ENCODE results near the gene MSL3. TPM values are rescaled to one million over a fixed set of nuclear protein-coding genes. Genes with fewer than 3 reads are reported as not detected.

MSL3 gene
- total RNA-seq, 1 donor from 2014 or later, result 14.5 TPM

DNA sequence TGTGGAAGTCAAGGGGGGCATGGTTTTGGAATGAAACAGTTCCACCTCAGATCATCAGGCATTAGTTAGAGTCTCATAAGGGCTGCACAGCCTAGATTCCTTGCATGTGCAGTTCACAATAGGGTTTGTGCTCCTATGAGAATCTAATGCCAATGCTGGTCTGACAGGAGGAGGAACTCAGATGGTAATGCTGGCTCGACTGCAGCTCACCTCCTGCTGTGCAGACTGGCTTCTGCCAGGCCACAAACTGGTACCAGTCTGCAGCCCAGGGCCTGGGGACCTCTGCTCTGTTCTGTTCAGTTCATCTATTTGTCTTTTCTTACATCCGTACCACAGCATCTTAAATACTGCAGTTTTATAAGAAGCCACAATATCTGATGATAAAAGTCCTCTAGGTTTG is 12.2 kb upstream of the MSL3 start:
- no peak for FAIRE-seq

DNA sequence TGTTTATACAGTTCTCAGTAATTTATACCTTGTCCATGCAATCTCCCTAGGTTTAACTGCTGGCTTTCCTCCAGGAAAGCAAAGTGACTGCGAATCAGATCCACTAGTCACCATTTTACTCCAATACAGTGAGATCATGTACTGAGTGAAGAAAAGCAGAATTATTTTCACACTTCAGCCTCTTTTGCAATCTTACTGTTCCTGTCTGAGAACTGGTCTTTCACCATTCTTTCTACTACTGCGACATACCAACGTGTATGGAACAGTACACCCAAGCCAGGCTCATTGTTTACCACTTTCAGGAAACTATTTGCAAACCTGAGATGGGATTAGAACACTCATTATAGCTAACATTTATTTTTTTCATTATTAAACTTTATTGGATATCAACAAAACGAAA is 8.0 kb upstream of the MSL3 start:
- FAIRE-seq (no peak), DNase-seq (ENCODE audit: low read depth) (peak; percentile 65)
- TF ChIP-seq, protein P1, sequence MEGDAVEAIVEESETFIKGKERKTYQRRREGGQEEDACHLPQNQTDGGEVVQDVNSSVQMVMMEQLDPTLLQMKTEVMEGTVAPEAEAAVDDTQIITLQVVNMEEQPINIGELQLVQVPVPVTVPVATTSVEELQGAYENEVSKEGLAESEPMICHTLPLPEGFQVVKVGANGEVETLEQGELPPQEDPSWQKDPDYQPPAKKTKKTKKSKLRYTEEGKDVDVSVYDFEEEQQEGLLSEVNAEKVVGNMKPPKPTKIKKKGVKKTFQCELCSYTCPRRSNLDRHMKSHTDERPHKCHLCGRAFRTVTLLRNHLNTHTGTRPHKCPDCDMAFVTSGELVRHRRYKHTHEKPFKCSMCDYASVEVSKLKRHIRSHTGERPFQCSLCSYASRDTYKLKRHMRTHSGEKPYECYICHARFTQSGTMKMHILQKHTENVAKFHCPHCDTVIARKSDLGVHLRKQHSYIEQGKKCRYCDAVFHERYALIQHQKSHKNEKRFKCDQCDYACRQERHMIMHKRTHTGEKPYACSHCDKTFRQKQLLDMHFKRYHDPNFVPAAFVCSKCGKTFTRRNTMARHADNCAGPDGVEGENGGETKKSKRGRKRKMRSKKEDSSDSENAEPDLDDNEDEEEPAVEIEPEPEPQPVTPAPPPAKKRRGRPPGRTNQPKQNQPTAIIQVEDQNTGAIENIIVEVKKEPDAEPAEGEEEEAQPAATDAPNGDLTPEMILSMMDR (IDR thresholded peaks at IDR 0.05; ENCODE audit: insufficient read depth, low read length, severe bottlenecking), result no peak
- no peaks in the 10 kb centered on the region for H3K36me3 ChIP-seq (ENCODE audit: control insufficient read depth, insufficient read depth, low read length)
- no peak overlapping the region for H3K4me3 ChIP-seq (ENCODE audit: low read depth, low read length)
- H3K27me3 ChIP-seq (ENCODE audit: control insufficient read depth, insufficient read depth, low read length), result peaks cover 2% of the 10 kb centered on the region

More for the DNA sequence above, 12.2 kb upstream of the MSL3 start:
- Histone ChIP-seq H3K27me3 (ENCODE audit: control insufficient read depth, insufficient read depth, low read length) (peaks cover 2% of the 10 kb centered on the region), H3K36me3 (ENCODE audit: control insufficient read depth, insufficient read depth, low read length) (no peaks in the 10 kb centered on the region), H3K4me3 (ENCODE audit: low read depth, low read length) (no peak overlapping the region)
- DNase-seq (ENCODE audit: low read depth), result no peak
- TF ChIP-seq, protein P1 (IDR thresholded peaks at IDR 0.05; ENCODE audit: insufficient read depth, low read length, severe bottlenecking), result no peak

DNA sequence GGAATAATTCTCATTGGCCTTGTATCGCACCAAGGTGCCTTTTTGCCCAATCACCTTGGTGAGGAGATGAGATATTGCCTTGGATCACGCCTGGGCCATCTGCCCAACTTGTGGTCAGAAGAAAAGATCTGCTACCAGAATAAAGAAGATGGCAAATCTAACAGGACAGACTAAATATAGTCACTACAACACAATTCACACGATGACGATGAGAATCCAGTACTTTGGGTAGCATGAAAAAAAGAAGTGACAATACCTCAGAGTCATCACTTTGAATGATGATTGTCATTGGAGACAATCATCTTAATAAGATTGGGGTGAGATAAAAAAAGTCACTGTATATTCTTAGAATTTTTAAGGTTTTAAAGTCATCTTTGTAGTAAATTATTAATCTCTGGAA is 7.3 kb upstream of the MSL3 start:
- FAIRE-seq, result no peak

DNA sequence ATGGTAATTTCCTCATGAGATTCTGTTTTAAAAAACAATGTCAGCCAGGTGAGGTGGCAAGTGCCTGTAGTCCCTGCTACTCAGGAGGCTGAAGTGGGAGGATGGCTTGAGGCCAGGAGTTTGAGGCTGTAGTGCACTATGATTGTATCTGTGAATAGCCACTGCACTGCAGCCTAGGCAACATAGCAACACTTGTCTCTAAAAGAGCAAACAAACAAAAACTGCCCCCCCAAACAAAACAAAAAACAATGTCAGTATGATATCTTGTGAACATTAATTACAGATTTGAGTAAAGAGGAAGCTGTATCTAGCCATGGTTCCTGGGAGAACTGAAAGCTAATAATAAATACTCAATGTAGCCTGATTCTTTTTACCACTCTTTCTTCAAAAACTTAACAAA is 6.8 kb upstream of the MSL3 start:
- TF ChIP-seq, protein P1 (IDR thresholded peaks at IDR 0.05; ENCODE audit: insufficient read depth, low read length, severe bottlenecking), result no peak
- H3K36me3 ChIP-seq (ENCODE audit: control insufficient read depth, insufficient read depth, low read length), result no peaks in the 10 kb centered on the region
- no peaks in the 10 kb centered on the region for H3K27me3 ChIP-seq (ENCODE audit: control insufficient read depth, insufficient read depth, low read length)
- no peak overlapping the region for H3K4me3 ChIP-seq (ENCODE audit: low read depth, low read length)
- FAIRE-seq (no peak), DNase-seq (ENCODE audit: low read depth) (no peak)

More for the DNA sequence above, 7.3 kb upstream of the MSL3 start:
- no peaks in the 10 kb centered on the region for H3K36me3 ChIP-seq (ENCODE audit: control insufficient read depth, insufficient read depth, low read length)
- no peak for DNase-seq (ENCODE audit: low read depth)
- peaks cover 2% of the 10 kb centered on the region for H3K27me3 ChIP-seq (ENCODE audit: control insufficient read depth, insufficient read depth, low read length)
- no peak overlapping the region for H3K4me3 ChIP-seq (ENCODE audit: low read depth, low read length)
- TF ChIP-seq, protein P1 (IDR thresholded peaks at IDR 0.05; ENCODE audit: insufficient read depth, low read length, severe bottlenecking), result no peak

DNA sequence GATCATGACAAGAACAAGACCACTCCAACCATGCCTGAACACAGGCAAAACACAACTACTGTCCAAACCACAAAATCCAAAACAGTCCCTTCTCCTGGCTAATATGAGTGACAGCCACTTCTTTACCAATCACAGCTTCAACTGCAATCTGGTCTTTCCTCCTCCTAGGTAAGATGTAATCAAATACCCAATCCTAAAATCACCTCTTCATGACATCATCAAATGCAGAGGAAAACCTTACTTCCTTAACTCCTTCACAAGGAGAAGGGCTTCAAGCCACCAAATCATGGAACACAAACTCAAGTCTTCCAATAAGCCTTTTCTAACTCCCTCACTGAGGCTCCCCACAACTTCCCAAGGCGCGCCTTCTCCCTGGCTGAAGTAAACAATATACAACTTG is 4.4 kb upstream of the MSL3 start:
- Histone ChIP-seq H3K36me3 (ENCODE audit: control insufficient read depth, insufficient read depth, low read length) (no peaks in the 10 kb centered on the region), H3K27me3 (ENCODE audit: control insufficient read depth, insufficient read depth, low read length) (no peaks in the 10 kb centered on the region), H3K4me3 (ENCODE audit: low read depth, low read length) (no peak overlapping the region)
- no peak for FAIRE-seq
- DNase-seq (ENCODE audit: low read depth), result no peak
- TF ChIP-seq, protein P1 (IDR thresholded peaks at IDR 0.05; ENCODE audit: insufficient read depth, low read length, severe bottlenecking), result no peak

DNA sequence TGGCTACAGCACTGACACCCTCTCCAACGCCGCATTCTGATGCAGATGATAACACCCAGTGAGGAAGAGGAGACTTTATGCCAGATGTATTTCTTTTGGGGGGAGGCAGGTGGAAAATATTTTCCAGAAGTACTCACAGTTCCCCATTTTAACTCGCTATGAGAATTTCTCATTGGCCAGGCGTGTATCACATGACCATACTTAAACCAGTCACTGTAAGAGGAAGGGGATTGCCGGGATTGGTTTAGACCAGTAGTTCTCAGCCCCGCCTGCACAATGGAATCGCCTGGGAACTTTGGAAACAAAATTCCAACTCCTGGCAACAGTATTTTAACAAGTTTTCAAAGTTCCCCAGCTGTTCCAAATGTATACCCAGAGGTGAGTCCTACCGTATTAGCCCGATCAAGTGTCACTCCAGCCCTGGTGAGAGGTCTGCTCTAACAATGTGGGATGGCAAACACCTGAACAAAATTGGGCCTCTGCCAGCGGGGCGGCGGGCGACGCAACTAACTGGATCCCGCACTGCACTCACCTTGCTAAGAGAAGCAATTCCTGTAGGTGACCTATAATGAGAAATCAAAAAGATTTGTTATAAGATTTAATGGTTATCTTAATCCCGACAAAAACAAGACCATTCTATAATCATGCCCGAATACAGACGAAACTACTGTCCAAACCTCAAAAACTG is 2.9 kb upstream of the MSL3 start:
- H3K4me3 ChIP-seq (ENCODE audit: low read depth, low read length), result no peak overlapping the region
- FAIRE-seq, result no peak
- no peak for DNase-seq (ENCODE audit: low read depth)
- no peaks in the 10 kb centered on the region for H3K27me3 ChIP-seq (ENCODE audit: control insufficient read depth, insufficient read depth, low read length)
- no peaks in the 10 kb centered on the region for H3K36me3 ChIP-seq (ENCODE audit: control insufficient read depth, insufficient read depth, low read length)
- TF ChIP-seq, protein P1 (IDR thresholded peaks at IDR 0.05; ENCODE audit: insufficient read depth, low read length, severe bottlenecking), result no peak
